HepG2 (cell line): Measurements from ENCODE around the gene PPRC1. TPM values are rescaled to one million over a fixed set of nuclear protein-coding genes. Genes with fewer than 3 reads are reported as not detected.

Experiments
- ARID4A ChIP-seq: sonication (generic); formaldehyde crosslinking; IDR thresholded peaks from 2 replicates; pipeline ENCODE4 v1.5.0; 2020; ENCODE audit warnings: mild to moderate bottlenecking, missing genetic modification reagents, borderline replicate concordance
- ARID5B ChIP-seq: IDR thresholded peaks from 2 replicates; pipeline ENCODE4 v1.4.0; 2020; ENCODE audit warnings: mild to moderate bottlenecking, missing genetic modification reagents
- GATA4 ChIP-seq: sonication (generic); IDR thresholded peaks from 2 replicates; pipeline ENCODE4 v1.6.1; 2016; ENCODE audit warnings: antibody characterized with exemption, low read depth, borderline replicate concordance
- GATAD1 ChIP-seq: IDR thresholded peaks from 2 replicates; pipeline ENCODE4 v1.6.1; 2016; ENCODE audit warnings: missing genetic modification reagents, missing compliant biosample characterization
- HNF1A ChIP-seq, 2 experiments: sonication (generic) in 1 of 2; formaldehyde crosslinking in 1 of 2; IDR thresholded peaks; 2 replicates each; pipeline versions ENCODE4 v1.4.0 to v1.6.1; 2016 to 2020; ENCODE audit warnings: borderline replicate concordance in 1 of 2, low read depth in 1 of 2, mild to moderate bottlenecking in 1 of 2, missing genetic modification reagents in 1 of 2
- MTA1 ChIP-seq: sonication (generic); formaldehyde crosslinking; IDR thresholded peaks from 2 replicates; pipeline ENCODE4 v1.4.0; 2020; ENCODE audit warnings: missing genetic modification reagents, mild to moderate bottlenecking, borderline replicate concordance
- MYPOP ChIP-seq: sonication (generic); formaldehyde crosslinking; IDR thresholded peaks from 2 replicates; pipeline ENCODE4 v1.8.1; 2023; ENCODE audit warnings: mild to moderate bottlenecking, moderate library complexity, missing genetic modification reagents
- MZF1 ChIP-seq: sonication (generic); formaldehyde crosslinking; IDR thresholded peaks from 2 replicates; pipeline ENCODE4 v1.8.1; 2023; ENCODE audit warnings: mild to moderate bottlenecking, missing genetic modification reagents, borderline replicate concordance
- PLRG1 ChIP-seq: fragments of 450-650 bp; conservative IDR thresholded peaks from 2 replicates; pipeline ENCODE4 v1.6.1; 2016
- SIX4 ChIP-seq: sonication (generic); formaldehyde crosslinking; IDR thresholded peaks from 2 replicates; pipeline ENCODE4 v1.4.0; 2020; ENCODE audit warnings: missing genetic modification reagents
- YEATS4 ChIP-seq: sonication (generic); formaldehyde crosslinking; IDR thresholded peaks from 2 replicates; pipeline ENCODE4 v1.4.0; 2020; ENCODE audit warnings: missing genetic modification reagents, borderline replicate concordance
- ZBTB7B ChIP-seq: sonication (generic); formaldehyde crosslinking; IDR thresholded peaks from 2 replicates; pipeline ENCODE4 v1.4.0; 2020; ENCODE audit warnings: missing genetic modification reagents
- ZNF121 ChIP-seq: sonication (generic); formaldehyde crosslinking; IDR thresholded peaks from 2 replicates; pipeline ENCODE4 v1.5.0; 2020; ENCODE audit warnings: mild to moderate bottlenecking, missing genetic modification reagents
- ZNF746 ChIP-seq: sonication (generic); formaldehyde crosslinking; IDR thresholded peaks from 2 replicates; pipeline ENCODE4 v1.8.0; 2022; ENCODE audit warnings: mild to moderate bottlenecking, missing genetic modification reagents
- polyA plus RNA-seq, 8 experiments: library from polyadenylated mRNA; depleted of rRNA in 3 of 8; stranded (reverse) in 7 of 8; unstranded in 1 of 8; fragments of >200 nt; fragmentation: Illumina TruSeq in 4 of 8; extraction: Trizol in 4 of 8; gene quantifications; 2 replicates each; pipeline versions ENCODE4 v1.2.1 to v1.2.3, GENCODE V29; 2011 to 2016; ENCODE audit warnings: low read depth in 4 of 8, missing spikeins in 1 of 8, mixed read lengths in 1 of 8; ENCODE audit not compliant: insufficient read depth in 1 of 8
- total RNA-seq, 5 experiments: library from RNA; depleted of rRNA; stranded (reverse); fragments of >200 nt; fragmentation: Illumina TruSeq; extraction: Trizol; gene quantifications; 2 replicates each; pipeline ENCODE4 v1.2.3, GENCODE V29; 2016; ENCODE audit warnings: low read depth in 1 of 5

The PPRC1 gene
- total and polyA plus RNA-seq, 2 of the 13 experiments (the other 11 are each of a cell fraction or from before 2014, with no cell fraction given): 18.7 to 24.2 TPM

- TF ChIP-seq SIX4: no peak
- TF ChIP-seq ZBTB7B: 0 out of 2 replicates have a peak, but pooled peaks have one; percentile 43
- no peak for TF ChIP-seq ZNF121 (CRISPR knock-in tag)
- TF ChIP-seq MYPOP (CRISPR knock-in tag): no peak
- TF ChIP-seq YEATS4: peak; percentile 5; the same call in 1 of the 2 replicates
- no peak for TF ChIP-seq MZF1 (CRISPR knock-in tag)
- TF ChIP-seq GATA4: no peak
- TF ChIP-seq ARID4A: peak; percentile 39; the same call in 1 of the 2 replicates
- TF ChIP-seq PLRG1: no peak
- TF ChIP-seq GATAD1 (CRISPR knock-in tag): 0 out of 2 replicates have a peak, but pooled peaks have one; percentile 27
- TF ChIP-seq ZNF746 (CRISPR knock-in tag): 0 out of 2 replicates have a peak, but pooled peaks have one; percentile 38
- TF ChIP-seq ARID5B (CRISPR knock-in tag): peak; percentile 23; the same call in 1 of the 2 replicates
- TF ChIP-seq HNF1A (IDR thresholded peaks at IDR 0.05; ENCODE audit: low read depth): no peak
- TF ChIP-seq HNF1A (CRISPR knock-in tag; IDR thresholded peaks at IDR 0.05; ENCODE audit: borderline replicate concordance): peak; percentile 49; the same call in 1 of the 2 replicates
- TF ChIP-seq MTA1 (CRISPR knock-in tag): peak; percentile 30; the same call in 1 of the 2 replicates
Observed at GRCh38 chr10:102117391-102118159, 15.3 kb upstream of the PPRC1 start (continued).
